ENCODE measurements around the gene TBX21. TPM values are rescaled to one million over a fixed set of nuclear protein-coding genes. Genes with fewer than 3 reads are reported as not detected.

The TBX21 gene
- total and polyA plus RNA-seq, 10 of the 15 experiments (the other 5 are each of a cell fraction or from before 2014, with no cell fraction given), result 0.63 to 9.6 (median 5.0) TPM

DNA sequence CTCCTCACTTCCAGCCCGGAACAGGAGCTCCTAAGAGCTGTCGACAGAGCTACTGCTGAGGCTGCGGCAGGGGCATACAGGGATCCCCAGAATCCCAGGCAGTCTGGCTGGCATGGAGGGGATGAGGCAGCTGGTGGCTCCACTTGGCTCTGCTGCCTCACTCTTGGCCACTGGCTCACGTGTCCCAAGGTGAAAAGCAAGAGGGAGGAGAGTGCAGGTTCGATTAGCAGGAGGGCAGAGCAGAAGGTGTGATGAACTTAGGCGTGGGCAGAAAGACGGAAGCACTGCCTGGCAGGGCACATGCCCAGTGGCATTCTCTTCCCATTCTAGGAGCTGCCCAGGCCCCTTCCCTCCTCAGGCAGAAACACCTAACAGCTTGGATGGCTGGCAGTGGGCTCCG, 11.3 kb upstream of the TBX21 start:
- no peak overlapping the region for H3K27ac ChIP-seq (ENCODE audit: control insufficient read depth, insufficient read depth)
- intact Hi-C loops (cut with micrococcal nuclease; ENCODE audit: unreplicated experiment), result no loop called here
- H3K9me3 ChIP-seq (replicated peaks; ENCODE audit: control insufficient read depth, insufficient read depth, low read length), result no peaks in the 10 kb centered on the region
- no peak for ATAC-seq
- no peak overlapping the region for H3K9ac ChIP-seq (ENCODE audit: control insufficient read depth, insufficient read depth, low read length)
- peak overlapping the region; percentile 49; the same call in 1 of the 2 replicates for H3K4me2 ChIP-seq (ENCODE audit: control insufficient read depth, insufficient read depth)
- no peak for DNase-seq (ENCODE audit: low read depth, low spot score)
- H3K27me3 ChIP-seq (replicated peaks in 1 of 2; ENCODE audit: control insufficient read depth in 2 of 2, insufficient read depth in 2 of 2, low read length in 1 of 2), result peaks cover 0 to 5% of the 10 kb centered on the region in 2 experiments; a peak in 3 of 4 replicates
- no peaks in the 10 kb centered on the region for H3K79me2 ChIP-seq (ENCODE audit: control insufficient read depth, insufficient read depth, low read length)
- ChIA-PET RAD21 (ENCODE audit: unreplicated experiment) (no interaction called here), CTCF (interaction anchor here (1.1 kb wide), 1 partner anchor 22 kb away, joined by 7 read pairs; no protein-coding TSS in a partner anchor), POLR2A (no interaction called here), SMC1A (ENCODE audit: uncharacterized antibody, unreplicated experiment) (interaction anchor here (1.0 to 2.4 kb wide), 2 partner anchors 10 to 21 kb away, joined by 4 to 13 read pairs; partner anchors contain the start of gene TBX21)
- no peaks in the 10 kb centered on the region; the same call in 1 of the 2 replicates for H4K20me1 ChIP-seq (ENCODE audit: control insufficient read depth, insufficient read depth)
- no peaks in the 10 kb centered on the region for H3K36me3 ChIP-seq (ENCODE audit: control insufficient read depth in 2 of 2, insufficient read depth in 2 of 2, low read length in 1 of 2)
- TF ChIP-seq ATF2 (IDR thresholded peaks at IDR 0.05; ENCODE audit: low read length) (no peak), SMARCA5 (IDR thresholded peaks at IDR 0.05) (no peak), GABPA (IDR thresholded peaks at IDR 0.05; ENCODE audit: low read depth) (no peak), RCOR1 (conservative IDR thresholded peaks at IDR 0.05; ENCODE audit: low read depth, low read length) (no peak), CBX3 (IDR thresholded peaks at IDR 0.05; ENCODE audit: borderline replicate concordance, low read depth) (no peak), NFYB (IDR thresholded peaks at IDR 0.05; ENCODE audit: insufficient read depth, low read depth, low read length) (no peak)
- TF ChIP-seq, protein P1, sequence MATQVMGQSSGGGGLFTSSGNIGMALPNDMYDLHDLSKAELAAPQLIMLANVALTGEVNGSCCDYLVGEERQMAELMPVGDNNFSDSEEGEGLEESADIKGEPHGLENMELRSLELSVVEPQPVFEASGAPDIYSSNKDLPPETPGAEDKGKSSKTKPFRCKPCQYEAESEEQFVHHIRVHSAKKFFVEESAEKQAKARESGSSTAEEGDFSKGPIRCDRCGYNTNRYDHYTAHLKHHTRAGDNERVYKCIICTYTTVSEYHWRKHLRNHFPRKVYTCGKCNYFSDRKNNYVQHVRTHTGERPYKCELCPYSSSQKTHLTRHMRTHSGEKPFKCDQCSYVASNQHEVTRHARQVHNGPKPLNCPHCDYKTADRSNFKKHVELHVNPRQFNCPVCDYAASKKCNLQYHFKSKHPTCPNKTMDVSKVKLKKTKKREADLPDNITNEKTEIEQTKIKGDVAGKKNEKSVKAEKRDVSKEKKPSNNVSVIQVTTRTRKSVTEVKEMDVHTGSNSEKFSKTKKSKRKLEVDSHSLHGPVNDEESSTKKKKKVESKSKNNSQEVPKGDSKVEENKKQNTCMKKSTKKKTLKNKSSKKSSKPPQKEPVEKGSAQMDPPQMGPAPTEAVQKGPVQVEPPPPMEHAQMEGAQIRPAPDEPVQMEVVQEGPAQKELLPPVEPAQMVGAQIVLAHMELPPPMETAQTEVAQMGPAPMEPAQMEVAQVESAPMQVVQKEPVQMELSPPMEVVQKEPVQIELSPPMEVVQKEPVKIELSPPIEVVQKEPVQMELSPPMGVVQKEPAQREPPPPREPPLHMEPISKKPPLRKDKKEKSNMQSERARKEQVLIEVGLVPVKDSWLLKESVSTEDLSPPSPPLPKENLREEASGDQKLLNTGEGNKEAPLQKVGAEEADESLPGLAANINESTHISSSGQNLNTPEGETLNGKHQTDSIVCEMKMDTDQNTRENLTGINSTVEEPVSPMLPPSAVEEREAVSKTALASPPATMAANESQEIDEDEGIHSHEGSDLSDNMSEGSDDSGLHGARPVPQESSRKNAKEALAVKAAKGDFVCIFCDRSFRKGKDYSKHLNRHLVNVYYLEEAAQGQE (IDR thresholded peaks at IDR 0.05; ENCODE audit: low read depth, low read length), result no peak
- TF ChIP-seq, protein P2, sequence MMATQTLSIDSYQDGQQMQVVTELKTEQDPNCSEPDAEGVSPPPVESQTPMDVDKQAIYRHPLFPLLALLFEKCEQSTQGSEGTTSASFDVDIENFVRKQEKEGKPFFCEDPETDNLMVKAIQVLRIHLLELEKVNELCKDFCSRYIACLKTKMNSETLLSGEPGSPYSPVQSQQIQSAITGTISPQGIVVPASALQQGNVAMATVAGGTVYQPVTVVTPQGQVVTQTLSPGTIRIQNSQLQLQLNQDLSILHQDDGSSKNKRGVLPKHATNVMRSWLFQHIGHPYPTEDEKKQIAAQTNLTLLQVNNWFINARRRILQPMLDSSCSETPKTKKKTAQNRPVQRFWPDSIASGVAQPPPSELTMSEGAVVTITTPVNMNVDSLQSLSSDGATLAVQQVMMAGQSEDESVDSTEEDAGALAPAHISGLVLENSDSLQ (IDR thresholded peaks at IDR 0.05), result no peak
- in situ Hi-C loops (cut with MboI), result no loop called here
- no peak for FAIRE-seq
- WGBS (ENCODE audit: insufficient coverage, insufficient replicate concordance, low lambda C conversion rate, missing lambda C conversion rate), result 28% methylated on average over 7 of the region's 8 CpGs
- H3K4me3 ChIP-seq, result no peak overlapping the region
- H3K4me1 ChIP-seq (ENCODE audit: control insufficient read depth, insufficient read depth, low read length), result peaks cover 55% of the 10 kb centered on the region
- BruUV-seq (replicated peaks), result no TSS peak
- H2AFZ ChIP-seq (ENCODE audit: control insufficient read depth, low read depth, low read length), result no peak overlapping the region

Data from GM12878 (cell line).